ENCODE results near the gene GRK1.
A peak's percentile ranks its signal among the peaks of the same experiment; 100 is the strongest.

The GRK1 gene

DNA sequence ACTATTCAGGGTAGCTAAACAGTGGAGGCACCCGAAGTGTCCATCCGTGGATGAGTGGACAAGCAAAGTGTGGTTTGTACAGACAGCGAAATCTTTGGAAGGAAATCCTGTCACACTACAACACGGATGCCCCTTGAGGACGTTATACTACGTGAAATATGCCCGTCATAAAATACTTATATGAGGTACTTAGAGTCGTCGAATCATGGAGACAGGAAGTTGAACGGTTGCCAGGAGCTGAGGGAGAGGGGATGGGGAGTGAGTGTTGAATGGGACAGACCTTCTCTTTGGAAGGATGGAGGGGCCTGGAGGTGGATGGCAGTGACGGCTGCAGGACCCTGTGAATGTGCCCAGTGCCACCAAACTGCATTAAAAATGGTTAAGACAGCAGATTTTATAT lies 20.6 kb upstream of the GRK1 start:
- TF ChIP-seq, protein P1, sequence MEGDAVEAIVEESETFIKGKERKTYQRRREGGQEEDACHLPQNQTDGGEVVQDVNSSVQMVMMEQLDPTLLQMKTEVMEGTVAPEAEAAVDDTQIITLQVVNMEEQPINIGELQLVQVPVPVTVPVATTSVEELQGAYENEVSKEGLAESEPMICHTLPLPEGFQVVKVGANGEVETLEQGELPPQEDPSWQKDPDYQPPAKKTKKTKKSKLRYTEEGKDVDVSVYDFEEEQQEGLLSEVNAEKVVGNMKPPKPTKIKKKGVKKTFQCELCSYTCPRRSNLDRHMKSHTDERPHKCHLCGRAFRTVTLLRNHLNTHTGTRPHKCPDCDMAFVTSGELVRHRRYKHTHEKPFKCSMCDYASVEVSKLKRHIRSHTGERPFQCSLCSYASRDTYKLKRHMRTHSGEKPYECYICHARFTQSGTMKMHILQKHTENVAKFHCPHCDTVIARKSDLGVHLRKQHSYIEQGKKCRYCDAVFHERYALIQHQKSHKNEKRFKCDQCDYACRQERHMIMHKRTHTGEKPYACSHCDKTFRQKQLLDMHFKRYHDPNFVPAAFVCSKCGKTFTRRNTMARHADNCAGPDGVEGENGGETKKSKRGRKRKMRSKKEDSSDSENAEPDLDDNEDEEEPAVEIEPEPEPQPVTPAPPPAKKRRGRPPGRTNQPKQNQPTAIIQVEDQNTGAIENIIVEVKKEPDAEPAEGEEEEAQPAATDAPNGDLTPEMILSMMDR (conservative IDR thresholded peaks at IDR 0.05): no peak
- TF ChIP-seq ZFX (IDR thresholded peaks at IDR 0.05): no peak
- peak overlapping the region; percentile 86 for H3K27ac ChIP-seq

DNA sequence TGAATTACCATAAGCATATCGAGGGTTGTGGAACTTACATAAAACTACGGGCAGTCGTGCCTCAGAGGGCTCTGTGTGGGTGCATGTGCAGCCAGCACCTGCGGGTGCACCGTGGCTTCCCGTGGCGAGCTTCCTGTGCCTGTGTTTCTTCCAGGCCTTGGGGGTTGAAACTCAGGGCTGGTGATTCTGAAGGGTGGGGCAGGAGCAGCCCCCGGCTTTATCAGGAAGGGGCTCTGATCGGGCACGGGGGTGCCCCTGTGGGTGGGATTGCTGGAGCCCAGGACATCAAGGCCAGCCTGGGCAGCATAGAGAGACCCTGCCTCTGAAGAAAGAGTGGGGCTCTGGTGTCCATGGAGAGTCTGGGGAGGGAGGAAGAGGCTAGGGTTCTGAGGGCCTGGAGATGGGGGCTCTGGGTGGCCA lies 20.1 kb upstream of the GRK1 start:
- TF ChIP-seq, protein P1 (conservative IDR thresholded peaks at IDR 0.05): no peak
- no peak for TF ChIP-seq ZFX (IDR thresholded peaks at IDR 0.05)
- peak overlapping the region; percentile 86 for H3K27ac ChIP-seq

DNA sequence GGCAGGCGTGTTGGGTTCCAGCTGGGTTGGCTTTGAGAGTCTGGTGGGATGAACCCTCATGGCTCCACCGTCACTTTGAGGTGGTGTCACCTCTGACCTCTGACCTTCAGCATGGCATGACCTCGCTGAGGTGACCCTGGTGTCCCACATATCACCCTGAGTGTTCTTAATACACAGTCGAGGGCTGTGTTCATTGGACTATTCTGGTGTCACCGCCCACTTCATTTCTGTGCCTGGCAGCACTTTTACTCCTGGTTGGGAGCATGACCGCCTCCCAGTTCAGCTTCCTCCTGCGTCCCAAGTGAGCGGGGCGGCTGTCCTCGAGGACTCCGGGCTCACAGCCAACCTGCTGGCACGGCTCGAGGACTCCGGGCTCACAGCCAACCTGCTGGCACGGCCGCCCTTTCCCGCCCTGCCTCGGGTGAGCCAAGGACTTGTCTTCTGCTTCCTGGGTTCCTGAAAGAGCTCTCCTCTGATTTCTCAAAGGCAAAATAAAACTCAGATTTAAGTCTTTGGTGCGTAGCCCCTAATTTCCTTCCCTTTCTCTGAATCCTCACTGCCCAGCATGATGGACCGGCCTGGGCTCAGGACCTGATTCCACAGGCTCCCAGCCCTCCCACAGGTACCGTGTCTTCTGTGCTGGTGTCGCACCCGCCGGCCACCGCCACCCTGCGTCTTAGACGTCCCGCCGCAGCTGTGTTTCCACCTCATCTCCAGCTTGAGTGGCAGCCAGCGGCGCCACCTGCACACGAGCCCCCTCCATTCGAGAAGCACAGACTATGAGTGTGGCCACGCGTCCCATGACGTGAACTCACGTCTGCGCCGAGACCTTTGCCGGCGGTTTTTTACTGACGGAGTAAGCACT lies 19.4 kb upstream of the GRK1 start:
- TF ChIP-seq, protein P1 (conservative IDR thresholded peaks at IDR 0.05): no peak
- TF ChIP-seq ZFX (IDR thresholded peaks at IDR 0.05): no peak
- peak overlapping the region; percentile 86 for H3K27ac ChIP-seq

DNA sequence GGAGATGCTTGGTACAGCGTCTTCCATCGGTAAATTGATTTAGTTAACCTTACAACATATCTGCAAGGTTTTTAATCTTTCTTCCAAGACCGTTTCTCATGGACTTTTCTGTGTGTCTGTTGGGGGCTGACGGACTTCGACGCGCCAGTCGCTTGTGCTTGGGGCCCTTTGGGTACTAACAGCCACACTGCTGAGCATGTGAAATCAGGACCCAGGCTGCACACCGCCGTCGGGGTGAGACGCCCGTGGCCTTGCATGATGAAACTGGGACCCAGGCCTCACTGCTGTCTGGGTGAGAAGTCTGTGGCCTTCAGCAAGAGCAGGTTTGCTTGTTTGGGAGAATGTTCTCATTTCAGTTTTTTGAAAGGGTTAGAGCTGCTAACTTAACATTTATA lies 18.8 kb upstream of the GRK1 start:
- TF ChIP-seq ZFX (IDR thresholded peaks at IDR 0.05): no peak
- TF ChIP-seq, protein P1 (conservative IDR thresholded peaks at IDR 0.05): no peak
- H3K27ac ChIP-seq: peak overlapping the region; percentile 86

DNA sequence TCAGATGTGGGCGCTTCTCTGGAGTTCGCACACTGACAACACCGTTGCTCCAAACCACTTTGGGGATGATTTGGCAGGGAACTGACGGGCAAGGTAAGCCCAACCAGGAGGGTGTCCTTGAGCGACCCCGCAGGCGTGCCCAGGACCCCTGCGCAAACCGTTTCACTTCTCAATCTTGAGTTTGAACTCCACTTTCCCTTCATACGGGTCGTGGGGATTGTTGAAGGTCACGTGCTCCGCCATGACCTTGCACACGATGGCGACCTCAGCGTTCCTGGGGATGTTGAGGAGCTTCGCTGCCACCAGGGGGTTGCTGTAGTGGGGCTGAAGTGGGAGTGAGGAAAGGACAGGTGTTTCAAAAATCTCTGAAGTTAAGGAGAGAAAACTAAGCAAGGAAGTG lies 17.8 kb upstream of the GRK1 start:
- no peak overlapping the region for H3K27ac ChIP-seq
- TF ChIP-seq, protein P1 (conservative IDR thresholded peaks at IDR 0.05): no peak
- no peak for TF ChIP-seq ZFX (IDR thresholded peaks at IDR 0.05)

DNA sequence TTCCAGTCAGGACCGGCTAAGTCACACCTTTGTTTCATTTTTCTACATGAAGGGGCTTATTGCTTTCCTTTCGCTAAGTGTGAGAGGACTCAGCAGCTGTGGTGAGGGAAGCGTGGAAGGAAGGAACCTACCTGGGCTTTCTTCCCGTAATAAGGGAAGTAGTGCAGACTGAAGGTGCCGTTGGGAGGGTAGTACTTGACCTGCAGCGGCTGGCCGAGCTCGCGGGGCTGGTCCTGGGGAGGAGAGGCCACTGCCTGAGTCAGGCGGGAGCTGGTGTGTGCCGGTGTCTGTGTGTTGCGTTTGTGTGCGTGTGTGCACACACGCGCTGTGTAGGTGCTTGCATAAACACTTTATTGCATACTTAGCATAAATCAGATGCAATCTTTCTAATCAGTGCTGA lies 16.7 kb upstream of the GRK1 start:
- TF ChIP-seq, protein P1 (conservative IDR thresholded peaks at IDR 0.05): no peak
- TF ChIP-seq ZFX (IDR thresholded peaks at IDR 0.05): no peak
- 0 out of 2 replicates have a peak overlapping the region, but pooled peaks have one; percentile 17 for H3K27ac ChIP-seq

DNA sequence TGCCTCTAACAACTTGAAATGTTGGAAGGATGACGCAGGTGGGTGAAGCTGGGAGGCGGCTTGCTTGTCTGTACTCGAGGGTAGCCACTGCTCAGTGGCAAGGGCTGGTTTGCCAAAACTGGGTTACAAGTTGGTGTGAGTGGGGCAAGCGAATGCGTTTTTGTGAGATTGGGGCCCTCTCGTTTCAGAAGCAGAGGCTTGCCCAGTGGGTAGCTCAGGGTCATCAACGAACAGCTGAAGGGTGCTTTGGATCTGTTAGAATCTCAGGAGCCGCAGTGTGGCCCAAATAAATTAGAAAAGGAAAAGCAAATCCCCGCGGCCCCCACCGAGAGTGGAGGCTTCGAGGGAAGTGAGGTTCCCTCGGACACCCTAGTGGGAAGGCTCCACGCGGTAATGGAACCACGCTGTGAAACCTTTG lies 16.3 kb upstream of the GRK1 start:
- 0 out of 2 replicates have a peak overlapping the region, but pooled peaks have one; percentile 17 for H3K27ac ChIP-seq
- TF ChIP-seq ZFX (IDR thresholded peaks at IDR 0.05): no peak
- TF ChIP-seq, protein P1 (conservative IDR thresholded peaks at IDR 0.05): no peak

Data from C4-2B (cell line).